Activated CD8-positive, alpha-beta memory T cell treated with anti-CD3 and anti-CD28 coated beads for 48 hours (primary cell): ENCODE results near the gene PTPRK.

Source experiments
- DNase-seq, 3 experiments: peaks; one replicate each; pipeline ENCODE4 v3.0.0-alpha.2; 2020; ENCODE audit warnings: low read depth in 2 of 3, low spot score in 2 of 3

PTPRK gene

DNA sequence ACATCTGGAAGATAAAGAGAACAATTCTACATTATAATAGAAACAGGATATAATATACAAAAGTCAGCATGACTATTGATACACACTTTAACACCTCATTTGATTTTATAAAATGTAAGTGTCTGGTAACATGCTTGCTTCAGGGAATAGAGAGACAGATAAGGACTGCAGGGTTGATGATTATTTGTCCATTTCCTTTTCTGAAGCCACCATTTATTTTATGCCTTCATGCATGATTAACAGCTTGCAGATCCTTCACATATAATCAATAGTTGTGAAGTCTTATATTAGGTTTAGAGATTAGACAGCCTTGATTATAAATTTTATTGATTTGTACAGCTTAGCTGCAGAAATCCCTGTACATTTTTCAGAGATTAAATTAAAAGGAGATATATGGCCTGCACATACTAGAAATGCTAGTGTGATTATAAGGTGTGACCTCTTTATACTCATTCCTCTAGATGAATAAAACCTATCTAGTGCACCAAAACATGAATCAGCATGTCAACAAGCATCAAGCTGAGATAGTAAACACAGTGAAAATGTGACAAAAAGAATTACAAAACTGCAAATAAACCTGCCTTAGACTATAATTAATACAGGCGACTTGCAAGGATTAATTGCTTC, 420.7 kb downstream of the PTPRK start:
- DNase-seq: no peak

DNA sequence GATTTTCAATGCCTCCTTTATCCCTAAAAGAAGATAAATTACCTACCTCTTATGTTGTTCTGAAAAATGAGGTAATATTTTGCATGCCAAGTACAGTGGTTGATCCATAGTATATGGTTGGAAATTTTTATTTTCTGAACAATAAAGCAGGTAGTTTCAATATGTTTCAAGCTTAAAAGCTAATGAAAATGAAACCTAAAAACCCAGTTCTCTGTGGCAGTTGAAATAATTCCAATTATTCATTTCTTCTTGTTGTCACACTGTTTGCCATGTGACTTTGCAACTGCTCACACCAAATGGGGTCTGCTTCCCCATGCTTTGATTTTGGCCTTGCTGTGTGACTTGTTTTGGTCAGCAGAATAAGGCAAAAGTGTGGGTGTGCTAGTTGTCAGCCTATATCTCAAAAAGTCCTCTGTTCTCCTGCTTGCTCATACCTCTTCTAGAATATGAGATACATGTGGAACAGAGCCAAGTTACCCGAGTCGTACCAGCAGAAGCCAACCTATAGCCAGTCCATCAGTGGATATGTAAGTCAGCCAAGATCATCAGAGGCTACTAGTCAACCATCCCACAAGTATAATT, 422.3 kb downstream of the PTPRK start:
- DNase-seq: no peak

DNA sequence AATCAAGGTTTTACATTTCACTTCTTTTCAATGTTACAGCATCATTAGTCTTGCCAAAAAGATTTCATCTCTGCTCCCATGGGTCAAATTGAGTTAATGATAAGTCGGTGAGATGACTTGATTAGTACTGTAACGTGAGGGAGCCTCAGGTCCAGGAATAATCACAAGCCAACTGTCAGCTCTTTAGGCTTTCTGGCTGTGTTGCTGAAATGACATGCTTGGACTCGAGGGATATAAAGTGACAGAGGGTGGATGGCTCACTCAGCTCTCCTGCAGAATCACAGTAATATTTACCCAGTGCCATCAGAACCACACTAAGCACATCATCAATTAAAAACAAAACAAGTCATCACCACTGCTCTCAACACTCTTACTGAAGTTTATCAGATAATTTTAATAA, 423.4 kb downstream of the PTPRK start:
- DNase-seq: no peak

DNA sequence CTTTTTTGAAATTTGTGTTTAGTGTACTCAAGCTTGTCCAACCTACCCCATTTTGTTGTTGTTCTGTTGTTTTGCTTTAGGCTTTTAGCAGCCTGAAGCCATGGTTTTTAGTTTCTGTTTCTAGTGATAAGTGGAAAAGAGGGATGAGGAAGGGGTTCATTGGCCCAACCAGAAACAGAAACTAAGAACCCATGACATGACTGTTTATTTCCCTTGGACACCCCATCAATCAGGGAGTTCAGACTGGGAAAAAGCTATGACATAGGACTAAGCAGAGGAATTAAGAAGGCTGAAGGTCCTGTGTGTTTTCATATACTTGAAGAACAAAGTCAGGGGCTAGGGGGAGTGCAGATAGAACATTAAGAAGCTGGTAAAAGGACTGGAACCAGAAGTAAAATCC, 425.0 kb downstream of the PTPRK start:
- DNase-seq: no peak

DNA sequence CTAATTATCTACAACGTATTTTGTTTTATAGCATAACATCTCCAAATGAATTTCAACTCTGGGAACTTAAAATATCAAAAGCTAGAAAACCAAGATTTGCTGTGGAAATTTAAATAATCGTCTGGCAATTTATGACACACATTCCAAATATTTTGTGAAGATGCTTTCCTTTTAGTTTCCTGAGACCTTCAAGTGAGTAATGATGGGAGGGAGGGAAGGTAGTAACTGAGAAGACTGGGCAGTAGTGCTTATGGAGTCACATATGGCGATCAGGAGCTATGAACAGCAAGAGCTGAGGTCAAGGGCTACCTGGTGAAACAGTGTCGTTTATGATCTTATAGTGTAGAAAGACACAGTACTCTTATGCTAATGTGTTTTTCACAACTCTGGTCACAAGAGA, 441.4 kb downstream of the PTPRK start:
- DNase-seq: no peak

DNA sequence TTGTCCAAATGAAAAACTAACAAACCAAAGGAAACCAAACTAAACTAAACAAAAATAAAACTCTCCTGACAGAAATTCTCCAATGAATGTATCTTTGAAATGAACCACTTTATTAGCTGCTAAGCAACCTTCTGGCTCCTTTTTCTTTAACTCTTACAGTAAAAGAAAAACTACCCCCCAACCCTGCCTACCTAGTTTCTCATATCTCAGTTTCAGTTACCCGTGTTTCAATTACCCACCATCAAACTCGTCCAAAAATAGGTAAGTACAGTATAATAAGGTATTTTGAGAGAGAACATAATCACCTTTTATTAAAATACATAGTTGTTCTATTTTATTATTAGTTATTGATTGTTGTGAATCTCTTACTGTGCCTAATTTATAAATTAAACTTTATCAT, 442.1 kb downstream of the PTPRK start:
- DNase-seq: no peak

DNA sequence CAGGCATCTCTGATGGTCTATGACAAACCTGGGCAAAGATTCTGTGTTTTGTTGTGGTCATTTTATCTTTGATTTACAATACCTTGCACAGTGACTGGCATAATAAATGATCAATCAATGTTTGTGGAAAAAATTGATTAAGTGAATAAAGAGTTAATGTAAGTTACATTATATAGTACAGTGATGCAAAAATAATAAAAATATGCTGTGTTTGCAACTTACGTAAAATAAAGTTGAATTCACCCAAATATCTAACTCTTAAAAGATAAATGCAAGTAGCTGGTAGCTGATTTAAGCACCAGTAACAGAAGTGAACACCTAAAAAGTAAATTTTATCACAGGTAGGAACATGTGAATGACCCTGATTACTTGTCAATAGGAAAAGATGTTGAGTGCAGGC, 443.6 kb downstream of the PTPRK start:
- DNase-seq: no peak

DNA sequence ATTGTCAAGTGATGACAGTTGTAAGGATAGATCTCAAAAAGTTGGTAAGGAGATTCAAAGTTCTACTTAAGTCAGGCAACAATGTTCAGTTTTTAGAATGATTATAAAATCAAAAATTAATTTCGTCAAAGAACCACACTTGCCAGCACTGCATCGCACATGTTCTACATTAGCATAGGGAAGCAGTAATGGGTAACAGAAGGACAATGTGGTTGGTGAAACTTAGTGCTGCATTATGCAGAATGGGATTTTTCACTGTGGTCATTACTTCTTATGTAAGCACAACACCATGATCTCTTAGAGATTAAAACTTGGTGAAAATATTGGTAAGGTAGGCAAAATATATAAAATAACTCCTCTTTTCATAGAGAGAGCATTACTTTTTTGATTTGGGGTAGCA, 445.8 kb downstream of the PTPRK start:
- no peak for DNase-seq

DNA sequence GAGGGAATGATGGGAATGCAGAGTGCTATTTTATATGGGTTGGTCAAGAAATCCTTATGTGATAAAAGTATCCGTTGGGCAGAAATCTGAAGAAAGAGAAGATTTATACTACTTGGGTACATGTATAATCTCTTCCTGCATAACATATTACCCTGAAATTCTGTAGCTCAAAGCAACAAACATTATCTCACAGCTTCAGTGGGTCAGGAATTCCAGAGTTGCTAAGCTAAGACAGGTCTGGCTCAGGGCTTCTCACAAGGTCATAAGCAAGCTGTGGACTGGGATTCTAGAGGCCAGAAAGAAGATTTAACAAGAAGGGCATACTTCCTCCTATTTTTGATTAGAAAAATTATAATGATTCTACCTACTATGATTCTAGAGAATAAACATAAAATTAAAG, 447.0 kb downstream of the PTPRK start:
- DNase-seq: no peak

DNA sequence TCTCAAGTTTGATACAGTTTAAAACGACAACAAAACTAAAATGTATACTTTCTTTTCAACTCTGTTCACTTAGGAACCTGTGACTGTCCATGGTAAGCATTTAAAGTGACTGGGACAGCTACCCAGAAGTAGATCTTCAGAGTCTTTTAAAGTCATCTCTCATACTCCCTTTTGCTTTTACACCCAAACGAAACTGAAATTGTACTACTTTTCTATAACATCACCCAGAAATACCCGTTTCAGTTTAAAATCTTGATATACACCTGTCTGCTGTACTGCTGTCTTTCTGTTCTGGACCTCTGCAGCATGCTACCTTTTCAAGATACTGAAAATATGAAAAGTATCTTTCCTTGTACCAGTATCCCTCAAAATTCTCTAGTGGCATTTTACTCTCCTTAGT, 449.2 kb downstream of the PTPRK start:
- DNase-seq: no peak

DNA sequence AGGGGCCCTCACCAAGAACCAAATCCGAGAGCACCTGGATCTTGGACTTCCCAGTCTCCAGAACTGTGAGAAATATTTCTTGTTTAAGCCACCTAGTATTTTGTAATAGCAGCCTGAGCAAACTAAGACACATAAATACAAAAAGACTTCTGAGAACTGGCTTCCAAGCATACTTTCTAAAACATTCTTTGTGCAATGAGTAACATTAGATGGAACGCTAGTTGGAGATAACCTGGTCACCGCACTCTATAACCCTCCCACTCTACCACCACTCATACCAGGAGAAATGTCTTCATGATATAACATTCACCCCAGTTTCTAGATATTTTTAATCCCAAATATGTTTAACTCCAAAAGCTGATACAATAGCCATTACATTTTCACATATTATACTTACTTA, 450.0 kb downstream of the PTPRK start:
- no peak for DNase-seq

DNA sequence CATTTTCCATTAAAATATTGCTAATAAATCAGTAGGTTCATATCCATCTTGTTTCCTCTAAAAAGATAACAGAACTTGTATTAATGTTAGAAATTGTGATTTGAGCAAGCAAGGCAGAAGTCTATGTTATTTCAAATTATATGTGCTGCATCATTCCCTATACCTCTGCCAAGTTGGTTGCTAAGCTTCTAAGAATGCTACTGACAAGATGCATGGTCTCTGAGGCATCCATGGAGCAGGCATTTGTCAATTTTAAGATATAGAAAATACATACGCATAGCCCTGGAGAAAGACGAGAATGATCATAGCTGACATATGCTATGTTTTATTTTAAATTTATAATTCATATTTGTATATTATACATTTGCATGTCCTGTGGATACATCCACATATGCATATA, 451.2 kb downstream of the PTPRK start:
- no peak for DNase-seq

DNA sequence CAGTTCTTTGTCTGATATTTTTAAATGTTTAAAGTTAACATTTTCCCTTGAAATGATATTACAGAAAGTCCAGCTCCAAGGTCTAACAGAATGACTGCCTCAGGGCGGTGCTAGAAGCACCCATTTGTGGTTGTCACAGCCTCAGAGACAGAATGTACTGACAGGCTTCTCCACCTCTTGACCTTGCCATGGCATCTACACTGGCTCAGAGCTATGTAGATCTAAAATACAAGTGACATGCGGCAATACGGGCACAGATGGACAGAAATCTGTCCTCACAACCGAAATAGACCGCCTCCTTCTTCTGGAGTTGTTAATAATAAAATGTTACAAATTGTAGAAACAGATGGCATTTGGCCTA, 452.3 kb downstream of the PTPRK start:
- no peak for DNase-seq

DNA sequence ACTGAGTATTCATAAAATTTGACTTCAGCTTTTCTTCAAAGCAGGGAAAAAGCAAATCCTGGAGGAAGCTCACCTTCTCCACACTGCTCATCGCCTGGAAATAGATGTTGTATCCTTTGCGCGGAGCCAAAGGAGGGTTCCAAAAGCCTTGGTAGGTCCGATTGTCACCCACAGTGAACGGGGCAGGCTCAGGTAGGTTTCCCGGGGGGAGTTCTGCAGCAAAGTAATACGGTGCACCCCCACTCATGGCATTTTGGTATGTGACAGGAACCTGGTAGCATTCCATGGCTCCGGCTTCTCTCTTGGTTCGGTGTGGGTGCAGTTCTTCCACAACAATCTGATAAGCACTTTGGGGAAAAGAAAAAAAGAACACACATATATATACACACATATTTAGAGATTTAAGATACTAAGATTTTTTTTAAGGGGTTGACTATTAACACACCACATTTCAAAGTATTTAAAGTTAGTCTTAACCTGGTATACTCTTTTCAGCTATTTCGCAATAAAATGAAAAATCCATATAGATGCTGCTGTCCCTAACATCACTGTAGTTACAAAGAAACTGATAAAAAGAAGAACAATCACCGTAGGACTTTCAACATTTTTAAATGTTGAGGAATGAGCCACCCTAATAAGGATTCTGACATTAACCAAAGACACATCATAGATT, 452.8 kb downstream of the PTPRK start:
- DNase-seq: no peak

DNA sequence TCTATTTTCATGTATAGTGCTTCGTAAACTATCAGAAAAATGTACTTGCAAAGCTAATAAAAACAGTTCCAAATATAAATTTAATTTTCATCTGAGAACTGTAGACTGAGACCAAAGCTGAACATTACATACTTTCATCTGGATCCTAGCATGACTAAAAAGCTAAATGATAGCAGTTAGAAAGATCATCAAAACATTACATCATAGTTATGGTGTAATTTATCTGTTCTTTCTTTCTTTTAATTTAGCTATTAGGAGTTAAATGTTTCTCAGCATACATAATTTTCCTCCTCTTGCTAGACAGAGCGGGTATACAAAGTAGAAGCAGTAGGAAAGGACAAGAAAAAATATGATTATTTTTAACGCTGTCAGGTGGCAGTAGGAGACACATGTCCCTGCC, 455.3 kb downstream of the PTPRK start:
- no peak for DNase-seq

DNA sequence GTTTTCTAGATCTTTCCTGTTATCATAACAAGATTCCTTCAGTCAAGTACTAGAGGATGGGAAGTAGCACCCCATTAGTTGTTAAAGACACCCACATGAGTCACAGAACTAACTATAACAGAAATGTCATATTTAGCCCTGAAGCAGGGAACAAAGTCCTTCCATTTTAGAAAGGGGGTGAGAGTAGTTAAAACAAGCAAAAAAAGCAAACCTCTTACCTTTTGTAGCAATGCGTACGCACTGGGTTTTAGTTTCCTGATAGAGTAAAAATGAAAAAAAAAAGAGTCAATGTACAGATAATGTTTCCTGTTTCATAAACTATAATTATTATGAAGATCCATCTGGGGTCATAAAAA, 455.9 kb downstream of the PTPRK start:
- no peak for DNase-seq

DNA sequence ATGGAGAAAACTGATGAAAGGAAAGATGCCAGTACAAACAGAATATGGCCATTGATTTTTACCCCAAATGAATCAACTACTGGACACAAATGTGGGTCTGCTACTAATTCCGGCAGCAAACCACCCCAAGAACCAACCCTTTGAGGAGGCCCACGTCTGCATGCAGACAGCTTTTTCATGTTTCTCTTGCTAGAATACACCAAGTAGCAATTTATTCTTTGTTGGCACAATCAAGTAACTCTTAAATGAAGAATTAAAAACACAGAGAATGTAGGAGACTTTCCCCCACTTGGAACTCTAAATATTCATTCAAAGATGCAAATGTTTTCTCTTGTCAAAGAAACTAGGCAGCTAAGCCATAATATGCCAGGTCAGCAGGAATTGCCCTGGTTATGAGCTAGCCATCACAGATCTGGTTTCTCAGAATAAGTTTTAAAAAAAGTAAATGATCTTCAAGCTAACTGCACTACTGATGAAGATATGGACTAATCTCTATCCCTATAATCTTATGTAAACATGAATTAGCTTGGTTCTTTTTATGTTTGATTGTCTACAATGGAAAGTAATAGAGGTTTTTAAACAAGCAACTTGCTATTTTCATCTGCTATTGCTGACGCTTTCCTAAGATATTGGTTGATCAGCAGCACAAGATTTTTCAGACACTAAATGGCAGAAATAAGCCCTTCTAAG, 456.4 kb downstream of the PTPRK start:
- DNase-seq: no peak

DNA sequence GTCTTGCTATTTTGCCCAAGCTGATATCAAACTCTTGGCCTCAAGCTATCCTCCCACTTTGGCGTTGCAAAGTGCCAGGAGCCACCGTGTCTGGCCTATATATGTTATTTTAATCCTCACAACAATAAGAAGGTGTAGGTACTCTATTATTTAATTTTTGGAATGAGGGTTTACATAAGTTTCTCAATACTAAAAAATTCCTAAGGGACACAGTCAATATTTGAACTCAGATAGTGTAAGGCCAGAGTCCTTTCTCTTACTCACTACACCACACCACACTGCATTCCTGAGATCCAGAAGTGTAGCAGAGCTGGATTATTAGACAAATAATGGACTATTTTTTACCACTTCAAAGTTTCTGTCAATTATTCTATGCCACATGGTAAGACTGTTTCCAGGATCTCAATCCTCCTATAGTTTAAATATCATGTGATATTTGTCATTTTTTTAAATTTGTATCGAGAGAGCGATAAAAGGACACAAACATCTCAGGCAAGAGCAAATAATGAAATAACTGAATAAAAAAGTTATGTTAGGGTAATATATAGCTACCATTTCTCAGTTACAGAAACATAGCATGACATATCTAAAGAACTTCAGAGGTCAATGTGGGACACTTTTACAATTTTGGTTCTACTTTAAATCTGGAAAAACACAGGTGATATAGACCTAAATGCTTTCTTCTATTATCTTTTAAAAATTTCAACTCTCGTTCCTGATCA, 457.4 kb downstream of the PTPRK start:
- no peak for DNase-seq

DNA sequence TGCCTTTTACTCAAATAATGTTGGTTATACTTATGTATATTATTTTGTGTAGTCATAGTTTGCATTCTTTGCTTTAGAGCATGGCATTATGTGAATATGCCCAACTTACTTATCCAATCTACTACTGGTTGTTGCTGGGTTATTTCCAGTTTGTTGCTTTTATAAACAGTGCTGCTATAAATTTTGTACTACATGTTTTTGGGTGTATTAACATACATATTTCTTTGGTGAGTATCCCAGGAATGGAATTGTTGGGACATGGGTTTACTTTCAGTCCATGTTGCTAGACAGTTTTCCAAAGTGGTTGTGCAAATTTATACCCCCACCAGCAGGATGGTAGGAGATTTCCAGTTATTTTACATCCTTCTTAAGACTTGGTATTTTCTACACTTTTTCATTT, 462.5 kb downstream of the PTPRK start:
- DNase-seq: no peak

DNA sequence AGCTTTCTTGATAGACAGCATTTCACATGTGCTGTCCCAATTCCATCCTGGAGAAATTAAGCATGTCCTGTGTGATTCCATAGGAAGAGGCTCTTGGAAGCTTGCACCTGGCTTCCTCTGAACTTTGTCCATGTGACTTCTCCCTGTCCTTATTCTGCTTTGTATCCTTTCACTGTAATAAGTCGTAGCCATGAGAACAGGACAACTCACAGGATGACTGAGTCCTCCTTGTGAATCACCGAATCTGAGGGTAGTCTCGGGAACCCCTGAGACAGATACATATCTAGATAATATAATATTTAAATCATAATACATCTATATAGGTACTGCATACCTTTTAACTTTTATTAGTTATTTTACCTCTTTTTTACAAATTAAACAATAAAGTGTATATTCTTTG, 462.9 kb downstream of the PTPRK start:
- DNase-seq: no peak

DNA sequence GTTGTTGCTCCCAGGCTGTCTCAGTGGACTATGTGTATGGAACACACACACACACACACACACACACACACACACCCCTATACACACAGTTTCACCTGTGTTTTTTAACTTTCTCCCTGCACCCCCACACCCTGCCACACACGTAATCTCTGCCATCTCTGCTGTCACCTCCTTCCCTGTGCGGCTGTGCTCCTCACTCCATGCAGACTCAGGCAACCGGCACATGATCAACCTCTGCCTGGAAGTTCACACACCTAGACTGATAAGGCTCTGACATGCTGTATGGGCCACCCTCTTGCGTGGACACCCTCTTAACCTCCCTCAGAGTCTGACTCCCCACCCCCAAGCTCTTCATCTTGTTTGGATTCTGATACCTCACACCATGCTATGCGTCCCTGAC, 467.3 kb downstream of the PTPRK start:
- DNase-seq: no peak

DNA sequence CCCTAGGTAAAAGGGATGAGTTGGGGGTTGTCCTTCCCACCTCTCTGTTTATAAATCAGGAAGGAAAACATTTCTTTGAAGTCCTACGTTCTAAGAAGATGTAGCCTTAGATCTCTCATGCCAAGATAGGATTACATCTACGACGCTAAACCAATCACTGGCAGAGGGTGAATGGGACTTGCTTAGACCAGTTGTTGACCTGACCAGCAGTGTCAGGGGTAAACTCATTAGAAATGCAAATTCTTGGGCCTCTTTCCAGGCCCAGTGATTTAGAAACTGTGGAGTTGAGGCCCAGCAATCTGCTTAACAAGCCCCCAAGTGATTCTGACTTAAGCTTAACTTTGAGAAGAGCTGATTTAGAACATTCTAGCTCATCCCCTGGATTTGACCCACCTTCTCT, 472.4 kb downstream of the PTPRK start:
- DNase-seq: no peak
